NCI-H526 (cell line): ENCODE results near the gene CRISPLD2.

Source experiments
- DNase-seq, 2 experiments: peaks; one replicate each; lab custom pipeline; 2025; lab: John Stamatoyannopoulos, UW

Gene CRISPLD2

GRCh38 chr16:84819644-84820304, at the start of gene CRISPLD2:
TSS of gene CRISPLD2 (plus strand) at chr16:84819985. CDS start at chr16:84838496, 18,511 bp downstream.
- DNase-seq = peak; percentile 67 to 90

- no peak for DNase-seq
Observed at GRCh38 chr16:84773312-84773711, 46.5 kb upstream of the CRISPLD2 start.

- DNase-seq = no peak
Observed at GRCh38 chr16:84774810-84775209, 45.0 kb upstream of the CRISPLD2 start.

GRCh38 chr16:84775262-84775810, 44.4 kb upstream of the CRISPLD2 start:
- no peak for DNase-seq

GRCh38 chr16:84777435-84777834, 42.4 kb upstream of the CRISPLD2 start:
- DNase-seq = no peak

GRCh38 chr16:84778720-84779119, 41.1 kb upstream of the CRISPLD2 start:
- no peak for DNase-seq

GRCh38 chr16:84780063-84780462, 39.7 kb upstream of the CRISPLD2 start:
- DNase-seq = no peak

GRCh38 chr16:84780544-84781376, 39.0 kb upstream of the CRISPLD2 start:
- no peak for DNase-seq

GRCh38 chr16:84782846-84783245, 36.9 kb upstream of the CRISPLD2 start:
- DNase-seq = no peak

GRCh38 chr16:84785843-84786581, 33.8 kb upstream of the CRISPLD2 start:
- DNase-seq = no peak

GRCh38 chr16:84786605-84787262, 33.1 kb upstream of the CRISPLD2 start:
- DNase-seq = no peak

GRCh38 chr16:84787263-84787622, 32.5 kb upstream of the CRISPLD2 start:
- DNase-seq = no peak

- DNase-seq = peak in 1 of 2 experiments; percentile 3
Observed at GRCh38 chr16:84788920-84789391, 30.8 kb upstream of the CRISPLD2 start.

- DNase-seq = no peak
Observed at GRCh38 chr16:84789431-84789830, 30.4 kb upstream of the CRISPLD2 start.

GRCh38 chr16:84790301-84790700, 29.5 kb upstream of the CRISPLD2 start:
- no peak for DNase-seq

GRCh38 chr16:84791088-84791487, 28.7 kb upstream of the CRISPLD2 start:
- DNase-seq = no peak

GRCh38 chr16:84791501-84791900, 28.3 kb upstream of the CRISPLD2 start:
- no peak for DNase-seq

GRCh38 chr16:84794186-84794585, 25.6 kb upstream of the CRISPLD2 start:
- DNase-seq = no peak

- no peak for DNase-seq
Observed at GRCh38 chr16:84794626-84795025, 25.2 kb upstream of the CRISPLD2 start.

- no peak for DNase-seq
Observed at GRCh38 chr16:84795329-84796053, 24.3 kb upstream of the CRISPLD2 start.
